ENCODE measurements around the gene UBAC1.
"Not testable (repeated sequence)": the region's sequence is repeated elsewhere in the genome, so short reads cannot be mapped to it uniquely, and the experiment has no call there.

The UBAC1 gene

GRCh38 chr9:135919318-135919890 is 41.8 kb downstream of the UBAC1 start:
- no peak for DNase-seq

GRCh38 chr9:135916227-135916626 is 44.9 kb downstream of the UBAC1 start:
- DNase-seq = not testable (repeated sequence)

- no peak for DNase-seq
Measured at GRCh38 chr9:135914921-135915320, 46.3 kb downstream of the UBAC1 start.

- DNase-seq = not testable (repeated sequence)
Measured at GRCh38 chr9:135911233-135911632, 49.9 kb downstream of the UBAC1 start.

- DNase-seq = no peak
Measured at GRCh38 chr9:135910757-135911156, 50.4 kb downstream of the UBAC1 start.

GRCh38 chr9:135910216-135910615 is 51.0 kb downstream of the UBAC1 start:
- DNase-seq = no peak

GRCh38 chr9:135909371-135909770 is 51.8 kb downstream of the UBAC1 start:
- DNase-seq = no peak

- DNase-seq = no peak
Measured at GRCh38 chr9:135908754-135909204, 52.4 kb downstream of the UBAC1 start.

- DNase-seq = no peak
Measured at GRCh38 chr9:135908093-135908753, 53.0 kb downstream of the UBAC1 start.

- DNase-seq = peak; percentile 95
Measured at GRCh38 chr9:135907431-135908092, 53.6 kb downstream of the UBAC1 start, which contains the start of gene CAMSAP1. TSS of gene CAMSAP1 (minus strand) at chr9:135907546. CDS start at chr9:135907159, 387 bp downstream.

- DNase-seq = no peak
Measured at GRCh38 chr9:135907006-135907430, 54.2 kb downstream of the UBAC1 start.

GRCh38 chr9:135906291-135907005 is 54.7 kb downstream of the UBAC1 start:
- no peak for DNase-seq

GRCh38 chr9:135905380-135906258 is 55.6 kb downstream of the UBAC1 start:
- DNase-seq = no peak

- no peak for DNase-seq
Measured at GRCh38 chr9:135903786-135904520, 57.2 kb downstream of the UBAC1 start.

- no peak for DNase-seq
Measured at GRCh38 chr9:135903358-135903656, 57.9 kb downstream of the UBAC1 start.

GRCh38 chr9:135902655-135903357 is 58.4 kb downstream of the UBAC1 start:
- no peak for DNase-seq

GRCh38 chr9:135901826-135902225 is 59.3 kb downstream of the UBAC1 start:
- no peak for DNase-seq

- DNase-seq = no peak
Measured at GRCh38 chr9:135901031-135901758, 60.0 kb downstream of the UBAC1 start.

- peak; percentile 82 for DNase-seq
Measured at GRCh38 chr9:135898634-135899407, 62.4 kb downstream of the UBAC1 start.
